ENCODE measurements around the gene OR2F2.
A peak's percentile ranks its signal among the peaks of the same experiment; 100 is the strongest.

The OR2F2 gene

GRCh38 chr7:143902332-143902899 is 32.6 kb upstream of the OR2F2 start:
- TF ChIP-seq CTCF (IDR thresholded peaks at IDR 0.05; ENCODE audit: low read depth, low read length, missing control alignments), result no peak
- peak overlapping the region; percentile 75; the same call in 1 of the 2 replicates for H3K4me3 ChIP-seq (ENCODE audit: low read depth, low read length)
- no peak for DNase-seq (ENCODE audit: low read depth)

GRCh38 chr7:143905509-143905908 is 29.5 kb upstream of the OR2F2 start:
- no peak for DNase-seq (ENCODE audit: low read depth)
- TF ChIP-seq CTCF (IDR thresholded peaks at IDR 0.05; ENCODE audit: low read depth, low read length, missing control alignments), result no peak
- H3K4me3 ChIP-seq (ENCODE audit: low read depth, low read length), result no peak overlapping the region

- H3K4me3 ChIP-seq (ENCODE audit: low read depth, low read length), result no peak overlapping the region
Measured at GRCh38 chr7:143906151-143906550, 28.9 kb upstream of the OR2F2 start.

GRCh38 chr7:143906895-143907294 is 28.1 kb upstream of the OR2F2 start:
- no peak for DNase-seq (ENCODE audit: low read depth)
- no peak overlapping the region for H3K4me3 ChIP-seq (ENCODE audit: low read depth, low read length)
- no peak for TF ChIP-seq CTCF (IDR thresholded peaks at IDR 0.05; ENCODE audit: low read depth, low read length, missing control alignments)

More at GRCh38 chr7:143906151-143906550, 28.9 kb upstream of the OR2F2 start:
- no peak for DNase-seq (ENCODE audit: low read depth)
- TF ChIP-seq CTCF (IDR thresholded peaks at IDR 0.05; ENCODE audit: low read depth, low read length, missing control alignments), result no peak

- no peak for TF ChIP-seq CTCF (IDR thresholded peaks at IDR 0.05; ENCODE audit: low read depth, low read length, missing control alignments)
- DNase-seq (ENCODE audit: low read depth), result no peak
- no peak overlapping the region for H3K4me3 ChIP-seq (ENCODE audit: low read depth, low read length)
Measured at GRCh38 chr7:143908120-143908519, 26.9 kb upstream of the OR2F2 start.

- no peak overlapping the region for H3K4me3 ChIP-seq (ENCODE audit: low read depth, low read length)
- no peak for DNase-seq (ENCODE audit: low read depth)
- no peak for TF ChIP-seq CTCF (IDR thresholded peaks at IDR 0.05; ENCODE audit: low read depth, low read length, missing control alignments)
Measured at GRCh38 chr7:143909863-143910262, 25.2 kb upstream of the OR2F2 start.
